Activated naive CD4-positive, alpha-beta T cell treated with anti-CD3 and anti-CD28 coated beads, Interleukin-2, amount 50 U/mL, for 16 hours (primary cell): ENCODE measurements around the gene NEAT1.

ENCODE experiments used
- DNase-seq: peaks from one replicate; pipeline ENCODE4 v3.0.0-alpha.2; 2020

NEAT1 gene

GRCh38 chr11:65487467-65488272 is 65.1 kb downstream of the NEAT1 start:
- DNase-seq: no peak

GRCh38 chr11:65488273-65489034 is 65.9 kb downstream of the NEAT1 start:
- DNase-seq: no peak

GRCh38 chr11:65489035-65489705 is 66.6 kb downstream of the NEAT1 start:
- DNase-seq: no peak

- no peak for DNase-seq
Observed at GRCh38 chr11:65489706-65490320, 67.2 kb downstream of the NEAT1 start.

- DNase-seq: no peak
Observed at GRCh38 chr11:65491163-65491465, 68.5 kb downstream of the NEAT1 start.

- no peak for DNase-seq
Observed at GRCh38 chr11:65491614-65492386, 69.2 kb downstream of the NEAT1 start.

GRCh38 chr11:65492387-65492636 is 69.7 kb downstream of the NEAT1 start:
- no peak for DNase-seq

- no peak for DNase-seq
Observed at GRCh38 chr11:65492637-65493366, 70.2 kb downstream of the NEAT1 start.

GRCh38 chr11:65493367-65494176 is 71.0 kb downstream of the NEAT1 start:
- no peak for DNase-seq
